ENCODE results near the gene MEX3C.

The MEX3C gene

GRCh38 chr18:51168960-51169662 is 28.4 kb downstream of the MEX3C start:
- no peak for TF ChIP-seq CTCF (IDR thresholded peaks at IDR 0.05; ENCODE audit: low read depth, low read length, missing control alignments)
- no peak overlapping the region for H3K4me3 ChIP-seq (replicated peaks; ENCODE audit: low read depth, low read length)
- no peak for DNase-seq (ENCODE audit: extremely low read depth, low read depth)

GRCh38 chr18:51168026-51168742 is 29.3 kb downstream of the MEX3C start:
- no peak for TF ChIP-seq CTCF (IDR thresholded peaks at IDR 0.05; ENCODE audit: low read depth, low read length, missing control alignments)
- DNase-seq (ENCODE audit: extremely low read depth, low read depth): no peak
- no peak overlapping the region for H3K4me3 ChIP-seq (replicated peaks; ENCODE audit: low read depth, low read length)

GRCh38 chr18:51165296-51165695 is 32.2 kb downstream of the MEX3C start:
- H3K4me3 ChIP-seq (replicated peaks; ENCODE audit: low read depth, low read length): no peak overlapping the region
- DNase-seq (ENCODE audit: extremely low read depth, low read depth): no peak
- TF ChIP-seq CTCF (IDR thresholded peaks at IDR 0.05; ENCODE audit: low read depth, low read length, missing control alignments): no peak

GRCh38 chr18:51164761-51165281 is 32.7 kb downstream of the MEX3C start:
- no peak overlapping the region for H3K4me3 ChIP-seq (replicated peaks; ENCODE audit: low read depth, low read length)
- no peak for DNase-seq (ENCODE audit: extremely low read depth, low read depth)
- TF ChIP-seq CTCF (IDR thresholded peaks at IDR 0.05; ENCODE audit: low read depth, low read length, missing control alignments): no peak

- H3K4me3 ChIP-seq (replicated peaks; ENCODE audit: low read depth, low read length): no peak overlapping the region
- TF ChIP-seq CTCF (IDR thresholded peaks at IDR 0.05; ENCODE audit: low read depth, low read length, missing control alignments): no peak
- DNase-seq (ENCODE audit: extremely low read depth, low read depth): no peak
Measured at GRCh38 chr18:51164342-51164741, 33.1 kb downstream of the MEX3C start.

GRCh38 chr18:51163543-51163942 is 33.9 kb downstream of the MEX3C start:
- TF ChIP-seq CTCF (IDR thresholded peaks at IDR 0.05; ENCODE audit: low read depth, low read length, missing control alignments): no peak
- DNase-seq (ENCODE audit: extremely low read depth, low read depth): no peak
- no peak overlapping the region for H3K4me3 ChIP-seq (replicated peaks; ENCODE audit: low read depth, low read length)
